Adrenal gland (tissue), 5 donors: Measurements from ENCODE around the gene RPLP2.

Source experiments
- CTCF ChIP-seq, 6 experiments: fragments of 450-650 bp in 4 of 6; fragments of 200-600 bp in 2 of 6; sonication (generic) in 1 of 6; IDR thresholded peaks; 1 replicate in 5 of 6; 2 replicates in 1 of 6; pipeline versions ENCODE4 v1.5.1 to v1.8.0; 2016 to 2021; ENCODE audit warnings: antibody characterized with exemption in 6 of 6, mild to moderate bottlenecking in 2 of 6, moderate library complexity in 1 of 6
- POLR2A ChIP-seq, 2 donors: fragments of 450-650 bp; IDR thresholded peaks; one replicate each; pipeline ENCODE4 v1.6.1; 2017; ENCODE audit warnings: antibody characterized with exemption in 2 of 2, mild to moderate bottlenecking in 2 of 2, moderate library complexity in 1 of 2
- donor health status: DM: no; HTN: no; CAD: no.

GRCh38 chr11:792535-792821 is 17.3 kb upstream of the RPLP2 start:
- TF ChIP-seq CTCF (IDR thresholded peaks at IDR 0.05) (no peak), POLR2A (IDR thresholded peaks at IDR 0.05) (no peak)
